C4-2B (cell line): ENCODE data around the gene CBY1.
A peak's percentile ranks its signal among the peaks of the same experiment; 100 is the strongest.

Source experiments
- H3K27ac ChIP-seq: fragments of 450-650 bp; 2 replicates; pipeline ENCODE4 v1.5.1; 2017
- CTCF ChIP-seq: fragments of 450-650 bp; conservative IDR thresholded peaks from 2 replicates; pipeline ENCODE4 v1.5.1; 2017; ENCODE audit warnings: mild to moderate bottlenecking
- ZFX ChIP-seq: fragments of 450-650 bp; IDR thresholded peaks from 2 replicates; pipeline ENCODE4 v1.6.1; 2017

Gene CBY1

GRCh38 chr22:38656256-38657044 lies at the start of gene CBY1, which contains the start of gene FAM227A:
TSS of gene CBY1 (plus strand) at chr22:38656638. CDS start at chr22:38668055, 11,417 bp downstream.
TSS of gene FAM227A (minus strand) at chr22:38656392. CDS start at chr22:38650168, 6,224 bp downstream.
- TF ChIP-seq ZFX (peak; percentile 85; the same call in 1 of the 2 replicates), CTCF (no peak)
- H3K27ac ChIP-seq: peak within 1 kb of the TSS; percentile 87

- TF ChIP-seq ZFX: no peak
- TF ChIP-seq CTCF: no peak
- H3K27ac ChIP-seq: no peak overlapping the region
Observed at GRCh38 chr22:38607680-38608079, 48.8 kb upstream of the CBY1 start.

GRCh38 chr22:38608992-38609750 lies 47.3 kb upstream of the CBY1 start:
- TF ChIP-seq ZFX (no peak), CTCF (no peak)
- H3K27ac ChIP-seq: no peak overlapping the region

- H3K27ac ChIP-seq: no peak overlapping the region
- TF ChIP-seq ZFX (no peak), CTCF (no peak)
Observed at GRCh38 chr22:38610234-38610633, 46.2 kb upstream of the CBY1 start.

- TF ChIP-seq CTCF (no peak), ZFX (no peak)
- peak overlapping the region; percentile 34; the same call in 1 of the 2 replicates for H3K27ac ChIP-seq
Observed at GRCh38 chr22:38611559-38611958, 44.9 kb upstream of the CBY1 start.

- H3K27ac ChIP-seq: peak overlapping the region; percentile 34; the same call in 1 of the 2 replicates
- TF ChIP-seq ZFX: no peak
- TF ChIP-seq CTCF: no peak
Observed at GRCh38 chr22:38612217-38613006, 44.0 kb upstream of the CBY1 start.
